ENCODE measurements around the gene RAP1GAP2. TPM values are rescaled to one million over a fixed set of nuclear protein-coding genes. Genes with fewer than 3 reads are reported as not detected.
A peak's percentile ranks its signal among the peaks of the same experiment; 100 is the strongest.

Gene RAP1GAP2
- total RNA-seq, 2 experiments from 2014 or later: 11.3 to 28.2 TPM

DNA sequence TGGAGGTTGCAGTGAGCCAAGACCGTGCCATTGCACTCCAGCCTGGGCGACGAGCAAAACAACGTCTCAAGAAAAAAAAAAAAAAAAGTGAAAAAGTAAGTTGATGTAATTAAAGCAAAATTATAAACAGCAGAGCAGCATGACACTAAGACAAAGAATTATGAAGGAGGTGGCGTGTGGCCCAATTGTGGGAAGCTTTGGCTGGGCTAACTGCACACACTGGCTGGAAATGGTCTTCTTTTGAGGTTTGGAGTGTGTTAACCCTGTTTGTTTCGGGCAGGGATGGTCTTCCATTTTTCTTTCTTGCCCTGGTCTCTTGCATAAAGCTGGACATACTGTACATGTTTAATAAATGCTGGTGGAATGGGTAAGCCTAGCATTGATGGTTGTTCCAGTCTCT, 54.8 kb downstream of the RAP1GAP2 start:
- ChIA-PET CTCF (ENCODE audit: unreplicated experiment) (interaction anchor here (2.5 kb wide), 1 partner anchor 162 kb away, joined by 9 read pairs; no protein-coding TSS in a partner anchor), POLR2A (interaction anchor here (0.7 kb wide), 1 partner anchor 86 kb away, joined by 4 read pairs; no protein-coding TSS in a partner anchor)

DNA sequence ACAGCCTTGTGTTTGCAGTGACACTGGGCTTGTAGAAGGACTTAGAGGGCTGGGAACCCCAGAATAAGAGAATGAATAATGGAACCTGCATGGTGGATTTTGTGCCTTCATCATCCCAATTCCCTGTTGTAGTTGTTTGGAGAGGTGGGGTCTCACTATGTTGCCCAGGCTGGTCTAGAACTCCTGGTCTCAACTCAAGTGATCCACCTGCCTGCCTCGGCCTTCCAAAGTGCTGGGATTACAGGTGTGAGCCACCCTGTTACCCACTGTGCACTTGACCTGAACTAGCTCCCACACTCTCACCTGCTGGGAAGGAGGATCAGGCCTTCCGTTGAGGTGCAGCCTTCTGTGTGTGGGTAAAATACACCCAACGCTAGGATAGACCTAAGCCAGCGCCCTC, 55.4 kb downstream of the RAP1GAP2 start:
- peaks cover 76% of the 10 kb centered on the region for H3K4me1 ChIP-seq (ENCODE audit: insufficient read depth, low read length, poor library complexity, severe bottlenecking)

More for the DNA sequence above, 54.8 kb downstream of the RAP1GAP2 start:
- H3K79me2 ChIP-seq (ENCODE audit: insufficient read depth, low read depth, low read length): peaks cover 15% of the 10 kb centered on the region; the same call in 1 of the 2 replicates
- H4K20me1 ChIP-seq (ENCODE audit: insufficient read depth, low read length): no peaks in the 10 kb centered on the region
- H2AFZ ChIP-seq (ENCODE audit: low read length): no peak overlapping the region; the same call in 1 of the 2 replicates
- no peaks in the 10 kb centered on the region for H3K9me3 ChIP-seq (ENCODE audit: low read length)
- intact Hi-C loops (cut with micrococcal nuclease; ENCODE audit: unreplicated experiment): no loop called here
- peak overlapping the region; percentile 80 for H3K27ac ChIP-seq (ENCODE audit: low read depth, low read length, poor library complexity, severe bottlenecking)
- H3K4me1 ChIP-seq (ENCODE audit: insufficient read depth, low read length, poor library complexity, severe bottlenecking): peaks cover 70% of the 10 kb centered on the region
- H3K4me2 ChIP-seq (ENCODE audit: low read length): peak overlapping the region; percentile 66
- no peaks in the 10 kb centered on the region for H3K9me2 ChIP-seq (ENCODE audit: insufficient read depth, low read length)
- BruUV-seq (replicated peaks): no TSS peak
- H3K36me3 ChIP-seq (ENCODE audit: insufficient read depth, low read length): no peaks in the 10 kb centered on the region
- no peak for DNase-seq (ENCODE audit: low spot score)
- no peak overlapping the region for H3K4me3 ChIP-seq (ENCODE audit: low read depth, low read length, poor library complexity, severe bottlenecking)
- TF ChIP-seq EZH2phosphoT487 (IDR thresholded peaks at IDR 0.05; ENCODE audit: borderline replicate concordance, low read depth, low read length) (no peak), CTCF (conservative IDR thresholded peaks at IDR 0.05; ENCODE audit: low read length) (no peak)

More for the DNA sequence above, 55.4 kb downstream of the RAP1GAP2 start:
- H3K36me3 ChIP-seq (ENCODE audit: insufficient read depth, low read length): no peaks in the 10 kb centered on the region
- H3K27ac ChIP-seq (ENCODE audit: low read depth, low read length, poor library complexity, severe bottlenecking): peak overlapping the region; percentile 80
- BruUV-seq (replicated peaks): no TSS peak
- ChIA-PET POLR2A (interaction anchor here (0.6 to 0.7 kb wide), 3 partner anchors 78 to 515 kb away, joined by 3 to 7 read pairs (median 4); no protein-coding TSS in a partner anchor), CTCF (ENCODE audit: unreplicated experiment) (interaction anchor here (0.6 to 2.5 kb wide), 3 partner anchors 154 to 722 kb away, joined by 3 to 9 read pairs (median 5); no protein-coding TSS in a partner anchor)
- H3K79me2 ChIP-seq (ENCODE audit: insufficient read depth, low read depth, low read length): peaks cover 18% of the 10 kb centered on the region; the same call in 1 of the 2 replicates
- H3K4me3 ChIP-seq (ENCODE audit: low read depth, low read length, poor library complexity, severe bottlenecking): peak overlapping the region; percentile 12
- H3K4me2 ChIP-seq (ENCODE audit: low read length): peak overlapping the region; percentile 66
- no peaks in the 10 kb centered on the region for H3K9me3 ChIP-seq (ENCODE audit: low read length)
- TF ChIP-seq CTCF (conservative IDR thresholded peaks at IDR 0.05; ENCODE audit: low read length) (no peak), EZH2phosphoT487 (IDR thresholded peaks at IDR 0.05; ENCODE audit: borderline replicate concordance, low read depth, low read length) (no peak)
- H4K20me1 ChIP-seq (ENCODE audit: insufficient read depth, low read length): no peaks in the 10 kb centered on the region
- DNase-seq (ENCODE audit: low spot score): no peak
- no peaks in the 10 kb centered on the region for H3K9me2 ChIP-seq (ENCODE audit: insufficient read depth, low read length)
- intact Hi-C loops (cut with micrococcal nuclease; ENCODE audit: unreplicated experiment): loop anchor here (1.0 kb wide), 1 partner anchor 152 kb away; no protein-coding TSS in a partner anchor
- H2AFZ ChIP-seq (ENCODE audit: low read length): no peak overlapping the region; the same call in 1 of the 2 replicates
